Activated CD4-positive, alpha-beta T cell treated with anti-CD3 and anti-CD28 coated beads, Interleukin-2, amount 50 U/mL, for 16 hours (primary cell): Measurements from ENCODE around the gene TP53TG5.

Experiments used
- DNase-seq: peaks from one replicate; pipeline ENCODE4 v3.0.0-alpha.2; 2020

The TP53TG5 gene

DNA sequence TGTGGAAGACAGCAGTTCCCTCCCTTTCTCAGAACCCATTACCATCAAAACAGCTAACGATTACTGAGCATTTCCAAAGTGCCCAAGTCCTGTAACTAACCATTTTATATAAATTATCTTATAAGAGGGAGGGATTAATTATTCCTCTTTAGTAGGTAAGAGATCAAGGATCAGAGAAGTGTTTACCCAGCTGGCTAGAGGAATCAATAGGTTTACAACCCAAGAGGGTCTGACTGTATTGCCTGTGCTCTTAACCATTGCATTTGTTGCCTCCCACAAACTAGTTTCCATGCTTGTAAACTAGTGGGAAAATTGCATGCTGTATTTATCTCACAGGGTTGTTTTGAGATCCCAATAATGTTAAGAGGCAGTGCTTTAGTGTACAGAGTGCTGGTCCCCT, 26.3 kb upstream of the TP53TG5 start:
- no peak for DNase-seq

DNA sequence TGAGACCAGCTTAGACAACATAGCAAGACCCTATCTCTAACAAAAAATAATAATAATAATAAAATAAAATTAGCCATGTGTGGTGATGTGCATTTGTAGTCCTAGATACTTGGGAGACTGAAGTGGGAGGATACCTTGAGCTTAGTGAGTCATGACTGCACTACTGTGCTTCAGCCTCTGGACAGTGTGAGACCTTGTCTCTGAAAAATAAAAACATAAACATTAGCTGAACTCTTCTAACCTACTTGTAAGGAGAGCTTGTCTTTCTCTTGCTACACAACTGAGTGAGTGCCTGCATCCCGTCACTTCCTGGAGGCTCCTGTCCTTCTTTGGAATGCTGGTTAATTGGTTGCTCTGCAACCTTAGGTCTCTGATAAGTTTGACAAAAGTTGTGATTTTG, 24.8 kb upstream of the TP53TG5 start:
- no peak for DNase-seq

DNA sequence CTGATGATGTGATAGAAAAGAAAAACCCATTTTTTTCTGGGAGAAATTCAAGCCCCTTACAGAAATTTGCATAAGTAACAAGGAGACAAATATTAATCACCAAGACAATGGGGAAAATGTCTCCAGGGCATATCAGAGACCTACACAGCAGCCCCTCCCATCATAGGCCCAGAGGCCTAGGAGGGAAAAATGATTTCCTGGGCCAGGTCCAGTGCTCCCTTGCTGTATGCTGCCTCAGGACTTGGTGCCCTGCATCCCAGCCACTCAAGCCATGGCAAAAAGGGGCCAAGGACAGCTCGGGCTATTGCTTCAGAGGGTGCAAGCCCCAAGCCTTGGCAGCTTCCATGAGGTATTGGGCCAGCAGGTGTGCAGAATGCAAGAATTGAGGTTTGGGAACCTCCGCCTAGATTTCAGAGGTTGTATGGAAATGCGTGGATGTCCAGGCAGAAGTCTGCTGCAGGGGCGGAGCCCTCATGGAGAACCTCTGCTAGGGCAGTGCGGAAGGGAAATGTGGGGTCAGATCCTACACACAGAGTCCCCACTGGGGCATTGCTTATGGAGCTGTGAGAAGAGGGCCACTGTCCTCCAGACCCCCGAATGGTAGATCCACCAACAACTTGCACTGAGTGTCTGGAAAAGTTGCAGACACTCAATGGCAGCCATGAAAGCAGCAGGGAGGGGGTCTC, 22.4 kb upstream of the TP53TG5 start:
- DNase-seq, result no peak

DNA sequence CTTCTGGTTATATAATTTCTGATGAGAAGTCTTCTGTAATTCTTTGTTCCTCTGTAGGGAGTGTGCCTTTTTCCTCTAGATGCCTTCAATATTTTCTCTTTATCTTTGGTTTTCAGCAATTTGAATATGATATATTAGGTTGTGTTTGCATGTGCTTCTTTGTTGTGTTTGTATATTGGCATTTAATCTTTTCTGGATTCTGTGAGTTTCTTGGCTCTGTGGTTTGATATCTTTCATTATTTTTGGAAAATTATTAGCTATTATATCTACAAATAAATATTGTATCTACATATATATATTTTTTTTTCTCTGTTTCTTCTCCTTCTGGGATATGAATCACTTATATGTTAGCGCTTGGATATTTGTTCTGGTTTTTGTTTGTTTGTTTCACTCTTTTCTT, 20.9 kb upstream of the TP53TG5 start:
- no peak for DNase-seq

DNA sequence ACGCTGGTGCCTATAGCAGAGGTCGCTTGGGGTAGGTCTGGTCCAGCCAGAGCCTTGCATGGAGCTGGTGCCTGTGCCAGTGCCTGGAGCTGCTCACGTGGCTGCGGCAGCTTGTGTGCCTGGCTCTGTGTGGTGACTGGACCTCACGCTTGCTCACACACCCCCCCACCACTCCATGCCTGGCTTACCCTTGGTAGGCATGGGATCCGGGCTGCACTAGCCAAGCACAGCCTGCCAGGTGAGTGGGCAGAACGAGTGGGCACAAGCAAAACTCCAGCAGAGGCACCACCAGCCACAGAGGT, 16.9 kb upstream of the TP53TG5 start:
- no peak for DNase-seq

DNA sequence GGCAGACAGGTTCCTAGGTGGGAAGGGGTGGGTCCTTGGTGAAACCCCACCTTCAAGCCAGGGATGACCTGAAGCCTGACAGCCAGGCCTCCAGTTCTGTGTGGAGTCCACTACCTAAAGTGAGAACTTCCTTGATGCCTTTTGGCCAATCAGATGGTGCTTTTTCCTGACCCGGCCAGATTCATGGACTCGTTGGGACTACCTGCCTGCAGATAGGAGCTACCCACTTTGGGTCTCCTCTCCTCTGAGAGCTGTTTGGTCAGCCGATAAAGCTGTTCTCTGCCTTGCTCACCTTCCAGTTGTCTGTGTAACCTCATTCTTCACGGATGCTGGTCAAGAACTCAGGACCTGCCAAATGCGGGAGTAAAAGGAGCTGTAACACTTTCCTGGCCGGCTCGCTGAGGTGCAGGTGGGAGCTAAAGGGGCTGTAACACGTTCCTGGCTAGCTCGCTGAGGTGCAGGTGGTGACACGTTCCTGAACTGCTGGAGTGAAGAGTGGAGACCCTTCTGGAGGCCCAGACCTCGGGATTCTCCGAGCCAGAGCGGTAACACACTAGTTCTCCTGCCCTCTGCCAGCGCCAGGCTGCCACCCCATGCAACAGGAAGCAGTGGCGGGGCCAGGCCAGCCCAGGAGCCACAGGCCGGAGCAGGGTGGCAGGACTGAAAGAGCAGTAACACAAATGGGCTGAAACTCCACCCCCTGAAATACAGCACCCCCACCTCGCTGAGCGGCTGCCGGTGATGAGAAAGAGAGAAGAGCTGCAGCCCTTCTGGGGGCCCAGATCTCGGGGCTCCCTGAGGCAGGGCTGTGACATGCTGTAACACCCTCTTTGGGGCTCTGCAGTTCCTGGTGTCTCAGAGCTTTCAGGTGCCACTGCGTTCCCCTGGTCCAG, 16.3 kb upstream of the TP53TG5 start:
- DNase-seq, result no peak

DNA sequence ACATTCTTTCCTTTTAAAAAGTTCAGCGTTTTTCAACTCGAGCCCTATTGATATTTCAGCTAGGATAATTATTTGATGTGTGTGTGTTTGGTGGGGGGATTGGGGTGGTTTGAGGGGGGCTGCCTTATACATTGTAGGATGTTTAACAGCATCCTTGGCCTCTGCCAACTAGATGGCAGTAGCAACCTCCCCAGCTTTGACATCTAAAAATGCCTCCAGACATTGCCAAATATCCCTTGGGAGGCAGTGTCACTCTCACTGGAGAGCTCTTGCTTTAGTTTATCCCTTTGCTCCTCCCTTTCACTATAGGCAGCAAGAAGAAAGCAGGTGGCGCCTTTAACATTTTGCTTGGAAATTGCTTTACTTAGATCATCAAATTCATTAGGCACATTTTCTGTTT, 14.6 kb upstream of the TP53TG5 start:
- no peak for DNase-seq

DNA sequence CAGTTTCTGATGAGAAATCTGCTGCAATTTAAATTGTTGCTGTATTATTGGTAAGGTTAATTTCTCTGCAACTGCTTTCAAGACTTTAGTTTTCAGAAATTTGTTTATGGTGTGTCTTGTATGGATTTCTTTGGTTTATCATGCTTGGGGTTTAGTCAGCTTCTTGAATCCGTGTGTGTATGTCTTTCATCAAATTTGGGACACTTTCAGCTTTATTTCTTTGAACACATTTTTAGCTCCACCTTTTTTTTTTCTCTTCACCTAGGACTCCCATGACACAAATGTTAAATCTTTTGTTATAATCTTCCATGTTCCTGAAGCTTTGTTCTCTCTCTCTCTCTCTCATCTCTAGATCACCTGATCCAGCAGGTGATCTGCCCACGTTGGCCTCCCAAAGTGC, 13.4 kb upstream of the TP53TG5 start:
- DNase-seq, result no peak

DNA sequence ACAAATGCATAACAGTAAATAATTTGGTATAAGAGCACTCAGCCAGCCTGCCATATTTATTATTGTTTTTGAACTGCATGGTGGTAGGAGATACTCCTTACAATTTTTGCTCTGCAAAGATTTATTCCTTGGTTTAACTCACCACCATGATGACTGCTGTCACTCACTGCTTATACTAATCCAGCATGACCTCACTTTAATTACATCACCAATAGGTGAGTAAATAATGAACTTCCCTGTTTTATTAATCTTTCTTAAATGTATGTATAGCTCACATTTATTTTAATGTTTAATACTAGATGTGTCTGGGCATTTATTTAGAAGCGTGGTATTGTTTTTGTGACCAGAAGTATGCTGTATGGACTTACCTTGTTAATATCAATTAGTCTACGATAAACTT, 12.8 kb upstream of the TP53TG5 start:
- no peak for DNase-seq

DNA sequence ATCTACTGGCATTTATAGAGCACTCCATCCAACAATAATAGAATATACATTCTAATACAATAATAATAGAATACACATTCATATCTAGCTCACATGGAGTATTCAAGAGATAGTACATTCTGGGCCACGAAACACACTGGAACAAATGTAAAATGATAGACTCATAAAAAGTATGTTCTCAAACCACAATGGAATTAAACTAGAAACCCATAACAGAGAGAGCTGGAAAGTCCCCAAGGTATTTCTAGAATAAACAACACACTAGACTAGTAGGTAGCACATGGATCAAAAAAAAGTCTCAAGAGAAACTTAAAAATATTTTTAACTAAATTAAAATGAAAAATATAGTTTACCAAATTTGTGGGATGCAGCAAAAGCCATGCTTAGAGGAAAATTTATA, 9.1 kb upstream of the TP53TG5 start:
- no peak for DNase-seq

DNA sequence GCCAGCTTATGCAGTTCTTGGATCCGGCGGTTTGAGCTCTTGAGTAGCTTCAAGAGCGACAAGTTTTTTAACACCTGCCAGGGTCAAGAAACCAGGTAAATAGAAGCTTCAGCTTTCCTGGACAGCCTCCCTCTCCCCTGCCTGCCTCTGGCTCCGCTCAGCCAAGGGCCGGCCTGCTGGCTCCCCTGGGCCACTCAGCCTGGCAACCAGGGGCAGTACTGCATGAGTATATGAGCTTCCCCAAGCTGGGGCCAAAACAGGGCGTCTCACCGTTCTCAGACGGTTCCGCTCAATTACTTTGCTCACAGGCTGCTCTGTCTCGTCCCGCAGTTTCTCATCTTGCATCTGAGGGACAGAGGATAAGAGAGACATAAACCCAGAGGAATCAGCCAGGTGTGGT, 856 bp downstream of the TP53TG5 start:
- DNase-seq, result no peak

DNA sequence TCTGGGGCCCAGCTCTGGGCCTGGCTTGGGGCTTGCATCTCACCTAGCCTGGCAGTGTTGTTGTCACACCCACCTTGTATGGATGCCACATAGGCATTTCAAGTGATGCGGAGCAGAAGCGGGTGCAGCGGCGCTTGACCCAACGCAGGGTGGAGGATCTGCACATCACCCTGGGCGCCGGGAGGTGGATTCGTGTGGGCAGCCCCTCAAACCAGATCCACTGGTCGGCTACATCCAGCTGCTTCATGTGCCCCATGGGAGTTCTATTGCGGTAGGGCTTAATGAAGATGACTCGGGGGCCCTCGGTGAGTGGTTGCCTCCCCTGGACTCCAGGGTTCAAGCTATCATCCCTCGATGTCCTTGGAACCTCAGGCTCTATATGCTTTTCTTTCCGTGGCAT, 3.2 kb downstream of the TP53TG5 start:
- no peak for DNase-seq

DNA sequence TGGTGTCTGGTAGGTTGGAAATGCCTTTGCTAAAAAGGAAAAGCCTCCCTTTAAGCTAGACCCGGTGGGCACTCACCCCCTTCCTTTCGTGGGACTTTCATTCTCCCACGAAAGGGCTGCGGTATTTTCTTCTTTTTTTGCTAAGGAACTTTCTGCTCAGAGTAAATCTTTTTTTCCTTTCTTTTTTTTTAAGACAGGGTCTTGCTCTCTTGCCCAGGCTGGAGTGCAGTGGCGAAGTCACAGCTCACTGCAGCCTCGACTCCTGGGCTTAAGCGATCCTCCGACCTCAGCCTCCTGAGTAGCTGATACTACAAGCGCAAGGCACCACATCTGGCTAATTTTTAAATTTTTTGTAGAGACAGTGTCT, 4.0 kb downstream of the TP53TG5 start:
- no peak for DNase-seq

DNA sequence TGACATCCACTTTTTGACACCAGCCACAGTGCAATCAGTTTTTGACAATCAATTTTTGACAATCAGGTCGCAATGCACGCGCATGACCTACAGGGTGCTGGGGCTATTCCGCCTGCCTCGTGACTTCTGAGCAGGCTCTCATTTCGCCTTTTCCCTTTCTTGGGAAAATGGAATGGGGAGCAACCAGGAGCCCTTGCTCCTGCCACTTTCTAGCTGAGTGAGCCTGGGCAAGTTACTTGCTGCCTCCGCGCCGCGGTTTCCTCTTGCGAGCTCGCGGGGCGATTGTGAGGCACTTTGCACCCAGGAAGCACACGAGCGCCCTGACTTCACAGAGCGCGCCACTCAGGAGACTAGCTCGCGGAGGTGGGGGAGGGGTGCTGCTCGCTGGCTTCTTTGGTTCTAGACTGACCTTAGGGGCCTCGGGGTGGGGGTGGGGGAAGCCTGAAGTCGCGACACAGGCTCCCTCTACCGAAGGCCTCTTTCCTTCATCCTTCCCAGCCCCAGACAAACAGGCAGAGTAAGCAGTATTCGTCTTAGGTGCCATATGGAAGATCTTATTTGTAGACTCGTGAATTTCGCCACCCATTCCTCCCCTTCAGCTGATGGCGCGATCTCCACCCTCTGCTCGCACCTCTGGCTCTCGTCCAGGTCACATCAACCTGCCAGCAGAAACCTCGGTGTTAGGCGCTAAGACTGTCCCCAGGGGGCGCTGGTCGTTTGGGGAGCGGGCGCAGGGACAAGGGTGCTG, 4.6 kb downstream of the TP53TG5 start:
- peak; percentile 92 for DNase-seq

DNA sequence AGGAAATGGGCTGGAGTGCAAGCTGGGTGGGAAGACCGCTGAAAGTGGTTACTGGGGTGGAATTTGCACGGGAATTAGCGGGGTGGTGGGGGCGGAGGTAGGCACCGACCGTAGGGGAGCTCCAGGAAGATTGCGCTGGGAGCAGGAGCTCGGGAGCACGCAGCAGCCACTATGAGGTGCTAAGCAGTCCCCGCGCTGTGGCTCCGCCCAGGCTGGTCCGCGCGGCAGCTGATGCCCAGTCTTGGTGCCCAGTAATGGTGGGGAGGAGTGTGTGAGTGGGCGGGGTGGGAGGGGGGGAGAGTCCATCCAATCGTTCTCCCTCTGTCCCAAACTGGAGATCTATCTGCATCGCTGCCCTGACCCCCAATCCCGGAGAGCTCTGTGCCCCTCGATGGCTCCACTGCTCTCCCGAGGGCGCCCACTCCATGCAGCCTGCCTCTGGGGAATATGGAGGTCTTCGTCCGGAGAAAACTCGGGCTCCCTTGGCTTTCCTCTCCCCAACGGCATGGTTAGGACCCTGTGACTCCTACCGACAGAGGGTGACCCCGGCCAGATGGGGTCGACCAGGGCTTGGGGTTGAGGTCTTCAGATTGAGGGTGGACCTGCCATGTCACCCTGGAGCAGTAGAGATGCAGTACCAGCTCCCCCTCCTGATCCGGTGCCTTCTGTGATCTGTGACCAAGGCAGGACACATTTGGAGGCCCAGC, 5.3 kb downstream of the TP53TG5 start:
- DNase-seq, result no peak

DNA sequence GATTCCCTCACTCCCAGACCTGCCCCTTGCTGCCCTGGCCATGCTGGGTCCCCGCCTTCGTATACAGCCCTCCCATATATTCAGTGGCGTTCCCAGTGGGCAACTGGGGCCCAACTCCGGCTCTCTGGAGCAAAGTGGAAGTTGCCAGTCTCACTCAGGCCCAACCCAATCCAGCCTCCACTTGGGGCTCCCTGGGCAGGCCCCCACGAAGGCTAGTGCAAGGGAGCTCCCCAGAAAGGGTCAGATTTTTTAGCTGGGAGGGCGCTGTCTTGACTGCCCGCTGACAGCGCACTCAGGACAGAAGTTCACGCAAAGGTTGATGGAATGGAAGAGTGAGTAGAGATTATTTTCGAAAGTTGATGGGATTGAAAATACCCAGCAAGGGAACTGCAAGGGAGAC, 5.9 kb downstream of the TP53TG5 start:
- no peak for DNase-seq

DNA sequence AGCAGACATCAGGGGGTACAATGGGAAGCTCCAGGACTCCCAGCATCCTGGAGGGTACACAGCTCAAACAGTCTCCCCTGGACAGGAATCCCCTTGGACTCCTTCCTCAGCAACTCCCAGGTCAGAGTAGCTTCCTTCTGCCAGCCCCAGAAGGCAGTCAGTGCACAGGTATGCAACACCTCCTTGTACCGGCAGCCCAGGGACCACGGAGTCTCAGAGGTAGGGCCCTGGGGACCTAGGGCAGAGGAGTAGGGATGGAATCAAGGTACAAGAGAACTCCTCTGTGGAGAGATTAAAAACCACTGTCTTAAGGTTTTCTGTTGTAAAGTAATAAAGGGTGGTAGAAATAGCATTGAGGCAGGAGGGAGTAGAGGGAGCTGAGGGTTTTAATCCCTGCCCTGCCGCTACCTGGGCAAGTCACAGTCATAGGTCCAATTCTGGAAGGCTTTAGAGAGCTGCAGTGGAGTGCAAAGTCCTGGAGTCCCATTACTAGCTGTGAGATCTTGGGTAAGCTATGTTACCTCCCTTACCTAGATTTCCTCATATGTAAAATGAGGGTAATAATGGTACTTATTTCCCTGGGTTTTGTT, 7.5 kb downstream of the TP53TG5 start:
- no peak for DNase-seq

DNA sequence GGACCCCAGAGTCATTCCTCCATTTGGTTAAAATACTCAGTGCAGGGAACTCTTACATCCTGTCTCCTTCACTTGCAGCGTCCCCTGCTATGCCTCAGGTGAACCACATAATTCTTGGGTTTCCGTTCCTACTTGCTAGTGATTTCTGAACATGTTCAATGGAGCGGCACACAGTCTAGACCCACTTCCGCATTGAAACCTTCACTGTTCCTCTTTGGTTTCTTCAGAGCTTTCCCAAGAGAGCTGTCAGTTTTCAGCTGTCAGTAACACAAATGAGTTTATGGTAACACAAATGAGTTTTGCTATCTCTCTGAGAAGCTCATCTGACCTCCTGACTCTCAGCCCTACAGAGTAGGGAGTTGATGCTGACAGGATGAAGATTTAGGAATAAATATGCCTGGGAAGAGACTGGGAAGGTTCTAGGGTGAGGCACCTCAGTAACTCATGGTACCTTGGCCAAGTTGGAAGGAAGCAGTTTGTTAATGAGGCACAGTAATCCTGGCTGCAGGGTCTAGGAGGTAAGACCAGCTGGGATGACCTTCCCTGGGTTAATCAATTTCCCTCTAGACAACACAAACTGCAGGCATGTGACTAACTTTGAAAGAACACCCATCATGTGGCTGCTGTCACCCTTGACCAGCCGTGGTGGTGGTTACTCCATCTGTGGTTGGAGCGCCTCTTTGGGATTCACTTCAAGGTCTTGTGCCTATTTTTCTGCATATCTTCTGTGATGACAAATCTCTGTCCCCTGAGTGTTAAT, 9.7 kb downstream of the TP53TG5 start:
- peak; percentile 80 for DNase-seq

DNA sequence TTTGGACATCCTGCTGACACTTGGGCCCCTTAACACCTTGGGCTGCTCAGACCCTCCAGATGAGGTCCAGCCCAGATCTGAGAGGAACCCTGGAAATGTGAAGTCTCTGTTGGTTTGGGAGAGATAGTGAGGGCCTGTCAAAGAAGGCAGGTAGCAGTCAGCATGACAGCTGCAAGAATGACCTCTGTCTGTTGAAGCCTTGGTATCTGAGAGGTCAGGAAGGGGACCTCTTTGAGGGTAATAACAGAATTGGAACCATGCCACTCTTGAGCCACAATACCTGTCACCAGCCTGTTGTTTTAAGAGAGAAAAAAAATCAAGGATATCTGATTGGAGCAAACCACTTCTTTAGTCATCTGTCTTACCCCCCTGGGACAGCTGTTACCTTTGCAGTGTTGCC, 11.0 kb downstream of the TP53TG5 start:
- DNase-seq, result no peak

DNA sequence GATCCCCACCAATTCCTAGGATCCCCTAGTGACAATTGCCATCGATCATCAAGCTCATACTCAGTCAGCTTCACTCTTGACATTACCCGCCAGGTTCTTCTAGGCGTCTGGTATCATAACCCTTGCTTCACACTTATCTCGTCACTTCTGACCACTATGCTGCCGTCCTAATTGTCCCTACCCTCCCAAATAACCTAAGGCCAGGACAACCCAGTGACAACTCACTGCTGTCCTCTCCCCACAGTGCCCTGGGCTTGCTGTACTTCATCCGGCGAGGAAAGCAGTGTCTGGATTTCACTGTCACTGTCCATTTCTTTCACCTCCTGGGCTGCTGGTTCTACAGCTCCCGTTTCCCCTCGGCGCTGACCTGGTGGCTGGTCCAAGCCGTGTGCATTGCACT, 11.5 kb downstream of the TP53TG5 start:
- DNase-seq, result no peak

DNA sequence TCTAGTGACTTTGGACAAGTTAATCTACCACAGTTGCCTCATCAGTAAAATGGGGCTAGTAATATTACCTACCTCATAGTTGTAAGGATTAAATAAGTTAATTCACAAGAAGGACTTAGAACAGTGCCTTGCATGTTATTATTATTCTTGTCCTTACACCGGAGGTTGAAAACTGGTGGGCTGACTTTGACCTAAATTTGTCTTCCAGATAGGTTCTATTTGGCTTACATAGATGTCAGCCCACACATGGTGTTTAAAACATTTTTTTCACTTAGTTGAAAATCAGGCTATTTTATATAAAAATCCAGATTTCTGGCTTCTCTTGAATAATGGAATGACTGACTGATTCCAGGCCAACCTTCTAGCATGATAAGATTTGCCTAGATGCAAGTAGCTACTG, 11.9 kb downstream of the TP53TG5 start:
- no peak for DNase-seq

DNA sequence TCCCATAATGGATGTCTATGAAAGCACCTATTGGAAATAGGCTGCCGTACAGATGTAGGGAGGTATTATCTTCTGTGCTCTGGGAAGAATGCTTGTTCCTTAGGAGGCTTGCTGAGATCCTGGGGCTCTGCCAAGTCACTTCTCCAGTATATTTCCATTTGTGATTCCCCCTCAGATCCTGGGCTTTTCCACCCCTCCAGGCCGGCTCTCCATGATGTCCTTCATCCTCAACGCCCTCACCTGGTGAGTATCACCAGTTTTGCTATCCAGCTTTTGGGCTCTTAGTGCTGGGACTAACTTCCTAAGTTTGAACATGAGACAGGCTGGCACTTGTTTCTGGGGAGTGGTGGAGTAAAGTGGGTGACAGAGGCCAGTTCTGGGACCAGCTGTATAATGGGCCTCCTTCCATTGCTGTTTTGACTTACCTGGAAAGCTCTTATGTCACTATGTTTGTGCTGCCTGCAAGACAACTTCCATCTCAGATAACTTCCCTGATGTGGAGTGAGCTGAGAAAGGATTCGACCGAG, 12.6 kb downstream of the TP53TG5 start:
- DNase-seq, result no peak
